CD4-positive, alpha-beta T cell treated with Interleukin-15 for 4 hours (primary cell): ENCODE results near the gene NECTIN2.
A peak's percentile ranks its signal among the peaks of the same experiment; 100 is the strongest.

ENCODE experiments used
- DNase-seq: peaks from one replicate; pipeline ENCODE4 v3.0.0-alpha.2; 2020; ENCODE audit warnings: low spot score

NECTIN2 gene

GRCh38 chr19:44845612-44846454 is at the start of gene NECTIN2:
Gene NECTIN2, plus strand, starts transcription at chr19:44846297. Its CDS starts 229 bp downstream, at chr19:44846526.
- peak; percentile 64 for DNase-seq

DNA sequence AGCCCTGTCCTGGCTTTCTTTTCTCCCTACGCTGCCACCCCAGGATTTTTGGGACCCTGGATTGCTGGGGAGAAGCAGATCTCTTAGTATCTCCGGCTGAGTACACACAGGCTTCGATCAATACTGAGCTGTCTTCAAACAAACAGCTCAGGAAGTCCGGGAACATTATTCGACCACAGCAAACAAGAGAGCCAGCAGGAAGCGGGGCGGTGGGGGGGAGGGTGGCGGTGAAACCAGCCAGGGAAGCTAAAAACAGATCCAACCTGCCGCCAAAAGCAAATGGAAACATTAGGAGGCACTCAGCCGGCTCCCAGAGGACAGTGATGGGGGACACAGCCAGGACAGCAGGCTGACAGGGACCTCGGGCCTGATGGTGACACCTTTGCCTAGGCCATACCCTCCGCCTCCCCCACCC is 49.4 kb upstream of the NECTIN2 start:
- peak; percentile 1 for DNase-seq

DNA sequence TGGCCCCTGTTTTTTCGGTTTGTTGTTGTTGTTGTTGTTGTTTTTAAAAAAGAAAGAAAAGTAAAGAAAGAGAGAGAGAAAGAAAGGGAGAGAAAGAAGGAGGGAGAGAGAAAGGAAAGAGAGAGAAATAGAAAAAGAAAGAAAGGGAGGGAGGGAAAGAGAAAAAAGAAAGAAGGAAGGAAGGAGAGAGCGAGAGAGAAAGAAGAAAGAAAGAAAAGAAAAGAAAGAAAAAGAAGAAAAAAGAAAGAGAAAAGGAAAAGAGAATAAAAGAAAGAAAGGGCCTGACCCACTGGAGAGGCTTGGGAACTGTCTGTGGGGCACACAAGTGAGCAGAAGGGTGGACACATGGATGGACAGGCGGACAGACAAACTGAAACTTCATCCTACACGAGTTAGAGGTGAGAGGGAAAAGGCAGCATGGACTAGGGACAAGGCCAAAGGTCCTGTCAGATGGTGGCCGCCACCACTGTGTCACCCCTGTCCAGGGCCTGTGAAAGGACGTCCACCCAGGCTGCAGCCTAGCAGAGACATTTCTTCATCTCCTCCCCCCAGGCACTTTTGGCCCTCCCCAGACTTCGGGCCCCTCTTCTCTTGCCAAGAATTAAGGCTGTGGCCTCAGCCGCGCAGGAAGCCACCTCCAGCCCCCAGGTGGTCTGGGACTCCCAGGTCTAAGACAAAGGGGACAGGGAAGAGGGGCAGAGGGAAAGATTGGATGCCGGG is 46.3 kb upstream of the NECTIN2 start:
- DNase-seq: no peak

GRCh38 chr19:44800461-44800860 is 45.6 kb upstream of the NECTIN2 start:
- DNase-seq: peak; percentile 77

GRCh38 chr19:44803442-44804428 is 42.4 kb upstream of the NECTIN2 start:
- DNase-seq: no peak

- DNase-seq: no peak
These were observed 39.8 kb upstream of the NECTIN2 start for GRCh38 chr19:44806291-44806690.

DNA sequence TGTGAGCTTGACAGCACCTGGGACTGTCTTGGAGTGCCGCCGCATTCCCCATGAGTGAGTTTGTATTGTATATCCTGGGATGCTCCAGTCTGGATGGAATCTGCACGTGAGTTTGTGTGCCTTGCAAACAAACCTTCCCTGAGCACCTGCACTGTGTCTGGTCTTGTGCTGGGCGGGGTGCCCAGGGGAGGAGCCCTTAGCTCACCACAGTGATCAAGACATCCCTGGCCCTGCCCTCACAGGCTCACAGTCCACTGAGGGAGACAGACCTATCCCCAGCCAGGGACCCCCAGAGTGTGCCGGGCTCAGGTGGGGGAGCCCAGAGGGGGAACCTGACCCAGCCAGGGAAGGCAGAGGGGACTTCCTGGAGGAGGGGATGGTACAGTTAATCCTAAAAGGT is 38.9 kb upstream of the NECTIN2 start:
- DNase-seq: no peak

DNA sequence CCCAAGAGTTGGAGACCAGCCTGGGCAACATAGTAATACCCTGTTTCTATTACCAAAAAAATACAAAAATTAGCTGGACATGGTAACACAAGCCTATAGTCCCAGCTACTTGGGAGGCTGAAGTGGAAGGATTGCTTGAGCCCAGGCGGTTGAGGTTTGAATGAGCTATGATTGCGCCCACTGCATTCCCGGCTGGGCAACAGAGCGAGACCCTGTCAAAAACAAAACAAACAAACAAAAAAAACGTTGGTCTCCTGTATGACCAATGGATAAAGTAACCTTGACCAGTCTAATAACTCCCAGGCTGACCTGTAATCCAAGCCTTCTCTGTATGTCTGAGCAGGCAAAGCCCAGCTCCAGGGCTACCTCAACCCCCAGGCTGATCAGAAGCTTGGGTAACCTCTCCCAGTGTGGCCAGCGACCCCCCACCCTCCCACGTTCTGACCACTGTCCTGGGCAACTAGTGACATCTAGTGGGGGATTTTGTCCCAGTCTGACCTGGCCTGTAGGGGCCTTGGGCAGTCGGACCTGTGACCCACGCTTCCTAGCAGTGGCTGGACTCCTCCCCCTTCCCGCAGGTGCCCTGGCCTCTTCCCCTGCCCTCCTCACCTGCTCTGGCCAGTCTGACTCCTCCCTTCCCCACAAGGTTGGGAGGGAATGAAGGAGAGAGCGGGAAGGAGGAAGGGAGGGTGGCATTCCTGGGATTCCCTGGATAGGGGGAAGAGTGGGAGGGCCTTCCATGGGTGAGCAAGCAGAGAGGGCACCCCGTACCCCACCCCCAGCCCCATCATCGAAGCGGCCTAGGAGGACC is 38.2 kb upstream of the NECTIN2 start:
- DNase-seq: no peak

- no peak for DNase-seq
These were observed 37.4 kb upstream of the NECTIN2 start, which contains the start of gene BCAM for GRCh38 chr19:44808463-44809371. Gene BCAM, plus strand, starts transcription at chr19:44809103. Its CDS starts 22 bp downstream, at chr19:44809125.

DNA sequence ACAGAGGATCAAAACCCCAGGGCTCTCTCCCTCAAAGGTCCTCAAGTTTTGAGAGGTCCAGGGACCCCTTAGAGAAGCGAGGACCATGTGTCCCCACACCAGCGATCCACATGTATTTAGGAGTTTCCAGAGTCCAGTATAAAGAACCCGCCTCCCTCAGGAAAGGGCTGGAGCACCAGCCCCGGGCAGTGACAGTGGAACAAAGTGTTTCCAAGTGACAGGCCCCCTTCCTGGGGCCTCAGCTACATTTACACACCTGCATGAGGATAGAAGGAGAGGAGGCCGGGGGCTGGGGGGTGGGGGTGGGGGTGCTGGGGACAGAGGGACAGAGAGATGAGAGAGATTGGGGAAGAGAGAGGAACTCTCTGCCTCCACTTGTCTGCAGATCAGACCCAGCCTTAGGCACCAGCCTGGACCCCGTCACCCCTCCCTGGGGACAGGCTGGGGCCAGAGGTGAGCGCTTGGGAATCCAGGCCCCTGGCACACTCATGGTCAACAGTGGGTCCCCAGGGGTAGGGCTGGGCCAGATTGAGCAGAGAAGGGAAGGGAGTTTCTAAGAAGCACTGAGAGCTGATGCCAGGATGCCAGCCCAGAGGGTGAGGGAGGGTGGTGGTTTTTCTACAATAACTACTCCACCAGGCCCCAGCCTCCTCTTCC is 36.4 kb upstream of the NECTIN2 start:
- DNase-seq: no peak

DNA sequence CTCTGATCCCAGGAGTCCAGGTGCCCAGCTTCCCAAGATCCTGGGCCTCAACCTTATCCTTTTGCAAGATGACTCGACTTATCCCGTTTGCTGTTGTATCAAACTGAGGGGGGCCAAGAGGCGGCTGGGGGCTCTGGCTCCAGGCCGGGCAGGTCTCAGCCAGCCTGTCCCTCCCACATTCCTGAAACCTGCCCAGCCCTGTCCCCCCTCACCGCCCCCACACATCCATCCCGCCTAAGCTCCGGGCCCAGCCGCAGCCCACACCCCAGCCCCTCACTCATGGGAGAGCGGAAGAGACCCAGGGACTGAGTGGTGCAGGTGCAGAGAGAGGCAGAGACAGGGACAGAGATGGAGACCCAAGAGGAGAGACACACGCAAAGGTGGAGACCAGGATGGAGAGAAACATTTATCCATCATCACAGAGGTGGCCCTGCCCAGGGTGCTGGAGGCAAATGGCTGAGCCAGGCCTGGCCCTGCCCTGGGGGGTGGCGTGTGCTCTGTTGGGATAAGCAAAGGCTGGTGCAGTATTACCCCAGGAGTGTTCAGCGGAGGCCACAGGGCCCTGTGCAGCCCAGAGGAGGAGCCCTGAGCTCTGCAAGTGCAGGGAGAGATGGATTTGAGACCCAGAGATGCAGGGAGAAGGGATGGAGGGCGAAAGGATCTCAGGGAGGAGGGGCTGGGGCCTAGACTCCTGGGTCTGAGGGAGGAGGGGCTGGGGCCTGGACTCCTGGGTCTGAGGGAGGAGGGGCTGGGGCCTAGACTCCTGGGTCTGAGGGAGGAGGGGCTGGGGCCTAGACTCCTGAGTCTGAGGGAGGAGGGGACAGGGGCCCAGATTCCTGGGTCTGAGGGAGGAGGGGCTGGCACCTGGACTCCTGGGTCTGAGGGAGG is 35.6 kb upstream of the NECTIN2 start:
- no peak for DNase-seq

GRCh38 chr19:44811122-44811419 is 35.0 kb upstream of the NECTIN2 start:
- no peak for DNase-seq

DNA sequence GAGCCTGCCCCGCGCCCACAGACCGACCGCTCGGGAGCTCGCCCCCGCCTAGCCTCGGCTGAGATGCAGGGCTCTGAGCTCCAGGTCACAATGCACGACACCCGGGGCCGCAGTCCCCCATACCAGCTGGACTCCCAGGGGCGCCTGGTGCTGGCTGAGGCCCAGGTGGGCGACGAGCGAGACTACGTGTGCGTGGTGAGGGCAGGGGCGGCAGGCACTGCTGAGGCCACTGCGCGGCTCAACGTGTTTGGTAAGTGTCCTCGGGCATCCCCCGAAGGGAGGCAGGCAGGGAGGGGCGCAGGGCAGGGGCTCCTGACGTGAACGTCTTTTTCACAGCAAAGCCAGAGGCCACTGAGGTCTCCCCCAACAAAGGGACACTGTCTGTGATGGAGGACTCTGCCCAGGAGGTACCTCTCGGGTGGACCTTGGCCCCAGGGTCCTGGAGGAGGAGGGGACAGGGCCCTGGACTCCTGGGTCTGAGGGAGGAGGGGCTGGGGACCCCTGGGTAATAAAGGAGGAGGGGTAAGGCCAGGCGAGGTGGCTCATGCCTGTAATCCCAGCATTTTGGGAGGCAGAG is 33.9 kb upstream of the NECTIN2 start:
- DNase-seq: no peak

- no peak for DNase-seq
These were observed 32.8 kb upstream of the NECTIN2 start for GRCh38 chr19:44813070-44813840.

- no peak for DNase-seq
These were observed 32.1 kb upstream of the NECTIN2 start for GRCh38 chr19:44813841-44814470.

- DNase-seq: no peak
These were observed 31.6 kb upstream of the NECTIN2 start for GRCh38 chr19:44814517-44814916.

DNA sequence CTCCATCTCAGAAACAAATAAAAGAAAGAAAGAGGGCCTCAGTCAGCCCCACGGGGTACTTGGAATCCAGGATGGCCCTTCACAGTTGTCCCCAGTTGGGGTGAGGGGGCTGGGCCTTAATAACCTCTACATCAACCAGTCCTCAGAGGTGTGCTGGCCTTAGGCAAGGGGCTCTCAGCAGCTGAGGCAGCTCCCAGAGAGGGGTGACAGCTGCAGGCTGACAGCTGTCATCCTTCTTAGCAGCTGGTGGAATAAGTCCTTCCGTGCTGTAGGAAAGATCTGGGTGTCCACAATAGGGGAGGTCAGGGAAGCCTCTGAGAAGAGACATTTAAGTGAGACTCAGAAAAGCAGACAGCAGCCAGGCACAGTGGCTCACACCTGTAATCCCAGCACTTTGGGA is 29.8 kb upstream of the NECTIN2 start:
- DNase-seq: no peak
